Posterior cingulate gyrus (tissue), 11 donors: ENCODE results near the gene GRIP2.

ENCODE experiments used
- DNase-seq, 10 donors: peaks; one replicate each; pipeline versions ENCODE4 v3.0.0 to v3.0.0-alpha.2; 2020 to 2021; ENCODE audit warnings: mixed read lengths in 3 of 10
- intact Hi-C: fragments of 100-400 bp; cut with DNase I; formaldehyde crosslinking; loops from one replicate; pipeline ENCODE4 v1.15.1; 2023

The GRIP2 gene

DNA sequence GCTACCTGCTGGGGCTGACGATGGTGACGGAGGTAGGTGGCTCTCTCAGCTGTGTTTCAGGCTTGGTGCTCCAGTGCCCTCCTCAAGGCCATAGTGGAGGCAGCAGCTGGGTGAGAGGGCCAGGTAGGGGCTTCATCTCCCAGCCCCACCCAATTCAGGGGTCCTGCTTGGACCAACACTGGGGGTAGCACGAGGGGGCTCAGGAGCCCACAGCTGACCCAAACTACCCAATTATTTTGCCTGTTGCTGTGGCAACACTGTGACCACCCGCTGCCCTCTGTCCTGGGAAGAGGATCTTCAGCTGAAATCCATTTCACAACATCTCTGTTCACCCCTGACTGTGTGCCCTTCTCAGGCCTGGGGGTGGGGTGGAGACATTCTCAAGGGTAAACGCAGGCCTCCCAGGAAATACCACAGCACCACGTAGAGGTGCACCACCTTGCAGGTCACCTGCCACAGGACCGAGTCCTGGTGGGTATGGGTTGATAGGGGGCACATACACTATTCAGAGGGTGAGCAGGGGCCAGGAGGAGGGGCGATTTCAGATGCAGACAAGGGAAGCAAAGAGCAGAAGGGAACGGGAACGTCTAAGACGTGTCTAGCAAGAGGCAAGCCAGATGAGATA is 62.7 kb downstream of the GRIP2 start:
- intact Hi-C loops: no loop called here
- DNase-seq: peak in 3 of 10 donors; percentile 4 to 51 (median 9)

DNA sequence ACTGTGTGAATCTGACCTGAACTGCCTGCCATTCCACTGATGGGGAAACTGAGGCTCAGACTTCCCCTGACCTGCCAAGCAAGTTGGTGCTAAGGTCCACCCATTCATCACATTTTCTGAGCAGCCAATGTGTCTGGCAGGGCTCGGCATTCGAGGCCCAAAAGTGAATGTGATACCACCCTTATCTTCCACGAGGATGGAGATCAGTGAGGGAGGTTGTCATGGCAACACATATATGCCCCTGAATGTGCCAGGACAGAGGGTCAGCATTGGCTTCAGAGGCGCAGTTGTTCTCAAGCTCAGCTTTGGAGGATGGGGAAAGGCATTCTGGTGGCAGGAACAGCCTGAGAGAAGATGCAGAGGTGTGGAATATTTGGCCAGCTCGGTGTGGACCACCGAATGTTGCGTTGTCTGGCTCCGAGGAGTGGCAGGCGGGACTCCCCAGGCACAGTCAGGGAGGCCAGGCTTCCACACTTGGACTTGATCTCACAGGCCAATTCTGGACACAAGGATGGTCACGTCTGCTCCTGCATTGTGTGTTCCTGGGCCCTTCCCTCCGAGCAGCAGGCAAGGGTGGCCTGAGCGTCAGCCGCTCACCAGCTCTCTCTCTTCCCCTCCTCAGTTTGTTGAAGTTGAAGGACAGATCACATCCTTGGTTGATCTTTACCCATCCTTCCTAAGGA is 63.4 kb downstream of the GRIP2 start:
- intact Hi-C loops: no loop called here
- peak in 3 of 10 donors; percentile 29 to 55 (median 31) for DNase-seq

DNA sequence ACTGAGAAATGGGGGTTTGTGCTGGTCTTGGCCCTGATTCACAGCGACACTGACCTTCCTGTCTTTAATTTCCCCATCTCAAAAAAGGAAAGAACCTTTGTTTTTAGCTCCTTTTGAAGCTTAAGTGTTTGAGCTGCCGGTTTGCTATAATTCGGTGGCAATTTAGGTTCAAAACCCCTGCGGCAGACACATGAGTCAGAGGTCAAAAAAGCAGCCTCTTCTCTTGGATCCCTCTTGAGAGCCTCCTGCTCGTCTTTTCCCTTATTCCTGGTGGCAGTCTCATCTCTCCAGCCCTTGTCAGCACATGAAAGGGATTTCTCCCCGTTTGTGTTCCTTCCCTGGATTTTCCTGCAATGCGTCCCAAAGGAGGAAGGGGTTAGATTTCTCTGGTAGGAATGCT is 64.5 kb downstream of the GRIP2 start:
- no peak for DNase-seq
- intact Hi-C loops: no loop called here

DNA sequence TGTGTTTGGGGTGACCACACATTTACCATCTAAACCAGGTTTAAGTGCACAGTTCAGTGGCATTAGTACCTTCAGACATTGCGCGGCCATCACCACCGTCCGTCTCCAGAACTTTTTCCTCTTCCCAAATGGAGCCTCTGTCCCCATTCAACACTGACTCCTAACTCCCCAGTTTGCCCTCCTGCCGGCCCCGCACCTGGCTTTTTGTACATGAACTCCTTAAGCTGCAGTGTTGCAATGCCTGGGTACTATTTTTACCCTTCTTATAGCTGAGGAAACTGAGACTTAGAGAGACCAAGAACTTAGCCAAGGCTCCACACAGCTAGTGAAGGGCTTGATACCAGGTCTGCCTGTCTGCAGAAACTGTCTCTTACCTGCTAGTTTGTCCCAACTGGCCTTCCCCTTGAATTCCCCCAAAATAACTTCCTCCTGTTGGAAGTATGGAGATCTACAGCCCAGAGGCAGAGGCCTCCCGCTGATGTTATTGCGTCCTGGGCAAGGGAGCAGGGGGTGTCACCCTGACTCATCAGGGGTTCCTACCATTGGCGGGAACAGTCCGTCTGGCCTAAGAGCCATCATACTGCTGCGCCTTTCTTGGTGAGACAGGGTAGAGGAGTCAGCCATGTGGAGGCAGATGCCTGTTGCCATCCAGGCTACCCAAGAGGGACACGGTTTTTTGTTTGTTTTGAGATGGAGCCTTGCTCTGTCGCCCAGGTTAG is 65.6 kb downstream of the GRIP2 start:
- intact Hi-C loops: no loop called here
- peak in 1 of 10 donors; percentile 51 for DNase-seq

DNA sequence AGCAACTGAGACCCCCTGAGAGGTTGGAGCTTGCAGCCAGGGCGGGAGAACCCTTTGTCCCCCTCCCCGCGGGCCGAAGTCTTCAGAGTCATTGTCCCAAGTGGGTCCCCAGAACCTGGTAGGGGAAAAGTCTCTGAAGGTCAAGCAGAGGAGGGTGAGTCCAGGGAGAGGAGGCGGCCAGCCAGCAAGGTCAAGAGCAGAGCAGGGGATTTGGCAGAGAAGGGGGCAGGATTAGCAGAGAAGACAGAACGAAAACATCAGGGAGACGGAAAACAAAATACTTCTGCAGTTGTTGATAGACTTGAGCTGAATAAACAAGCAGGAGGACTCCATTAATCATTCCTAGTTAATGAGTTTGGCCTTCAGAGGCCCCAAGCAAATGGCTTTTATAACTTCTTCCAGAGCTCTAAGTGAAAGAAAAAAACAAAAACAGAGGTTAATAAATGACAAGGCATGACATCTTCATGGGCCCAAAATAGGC is 66.7 kb downstream of the GRIP2 start:
- no peak for DNase-seq
- intact Hi-C loops: no loop called here

DNA sequence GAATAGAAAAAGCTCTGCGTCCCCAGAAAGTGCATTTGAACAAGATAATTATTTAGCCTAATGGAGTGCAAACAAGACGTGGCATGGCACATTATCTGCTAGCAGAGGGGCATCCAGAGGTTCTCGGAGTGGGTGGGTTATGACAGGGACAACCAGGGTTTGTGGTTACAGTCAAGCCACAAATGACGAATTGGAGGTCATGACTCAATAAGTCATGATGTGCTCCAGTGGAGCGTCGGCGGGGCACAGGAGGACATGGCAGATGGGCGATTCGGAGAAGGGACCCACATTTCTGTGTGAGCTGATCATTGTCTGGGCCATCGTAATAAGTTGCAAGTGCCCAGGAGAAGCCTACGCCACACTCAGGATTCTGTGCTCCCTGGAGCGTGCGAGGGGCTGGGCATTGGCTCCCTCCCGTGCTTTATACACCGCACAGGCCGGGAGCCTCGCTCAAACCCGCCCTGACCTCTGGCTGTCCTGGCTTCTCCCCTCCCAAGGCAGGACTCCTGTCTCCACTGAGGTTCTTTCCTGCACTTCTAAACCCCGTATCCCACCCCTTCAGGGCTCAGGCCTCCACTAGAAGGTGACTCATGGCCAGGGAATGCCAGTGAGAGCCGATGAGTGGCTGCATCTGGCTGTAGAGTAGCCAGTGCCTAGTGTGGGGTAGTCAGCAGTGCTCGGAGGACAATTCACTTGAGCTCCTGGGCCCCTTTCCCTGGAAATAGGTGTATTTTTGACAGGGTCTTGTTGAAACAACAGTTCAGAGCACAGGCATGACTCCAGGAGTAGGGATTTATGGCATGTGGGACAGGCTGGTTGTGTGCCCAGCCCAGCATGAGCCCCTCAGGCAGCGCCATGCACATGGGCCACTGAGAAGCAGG is 67.4 kb downstream of the GRIP2 start:
- intact Hi-C loops: no loop called here
- DNase-seq: no peak

DNA sequence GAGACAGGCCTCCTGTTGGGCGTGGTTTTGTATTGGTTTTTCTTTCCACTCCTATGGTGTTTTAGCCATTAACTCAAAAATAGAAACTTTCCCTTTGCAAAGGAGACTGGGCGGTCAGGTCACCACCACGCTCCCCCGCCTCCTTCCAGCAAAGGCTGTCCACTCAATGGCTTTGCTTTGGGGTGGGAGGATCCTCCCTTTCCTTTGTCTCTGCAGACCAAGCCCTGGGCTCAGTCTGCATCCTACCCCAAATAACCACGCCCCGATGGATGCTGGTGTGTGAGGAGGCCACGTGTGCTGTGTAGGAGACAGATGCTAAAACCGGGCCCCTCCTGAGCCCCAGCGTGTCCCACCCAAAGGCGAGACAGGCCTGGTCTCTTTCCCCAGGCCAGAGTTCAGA is 68.5 kb downstream of the GRIP2 start:
- intact Hi-C loops: no loop called here
- DNase-seq: peak in 1 of 10 donors; percentile 38

DNA sequence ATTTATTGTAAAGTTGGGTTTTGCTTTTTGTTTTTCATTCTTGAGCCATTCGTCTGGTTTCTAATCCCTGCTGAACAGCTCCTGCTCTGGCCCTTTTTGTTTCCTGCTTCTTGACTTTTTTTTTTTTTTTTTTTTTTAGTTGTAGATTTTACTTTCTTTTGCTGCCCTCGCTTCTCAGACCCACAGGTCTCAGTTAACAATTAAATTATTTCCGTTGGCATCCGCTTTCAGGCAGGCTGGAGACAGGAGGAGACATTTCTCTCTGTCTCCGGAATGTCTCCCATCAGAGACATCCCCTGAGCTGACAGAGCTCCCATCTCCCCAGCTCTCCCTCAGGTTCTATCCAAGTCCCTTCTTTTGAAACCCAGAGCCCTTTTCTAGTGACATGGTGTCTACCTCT is 69.1 kb downstream of the GRIP2 start:
- intact Hi-C loops: no loop called here
- DNase-seq: no peak

DNA sequence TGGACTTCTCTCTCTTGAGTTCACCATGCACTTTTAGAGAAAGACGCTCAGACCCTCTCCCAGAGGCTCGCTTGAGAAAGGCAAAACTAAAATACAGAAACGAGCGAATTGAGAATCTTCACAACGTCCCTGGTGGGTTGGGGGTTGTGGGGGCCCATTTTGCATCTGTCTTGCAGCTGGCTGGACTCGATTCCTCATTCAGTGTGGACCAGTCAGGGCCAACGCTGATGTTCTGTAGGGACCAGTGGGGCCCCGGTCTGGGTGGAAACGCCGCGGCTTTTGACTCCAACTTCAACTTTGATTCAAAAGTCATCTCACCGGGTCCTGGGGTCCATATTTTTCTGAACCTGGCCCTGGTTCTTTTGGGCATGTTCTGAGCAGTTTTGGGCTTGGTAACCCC is 69.7 kb downstream of the GRIP2 start:
- DNase-seq: peak in 1 of 10 donors; percentile 58
- intact Hi-C loops: no loop called here

DNA sequence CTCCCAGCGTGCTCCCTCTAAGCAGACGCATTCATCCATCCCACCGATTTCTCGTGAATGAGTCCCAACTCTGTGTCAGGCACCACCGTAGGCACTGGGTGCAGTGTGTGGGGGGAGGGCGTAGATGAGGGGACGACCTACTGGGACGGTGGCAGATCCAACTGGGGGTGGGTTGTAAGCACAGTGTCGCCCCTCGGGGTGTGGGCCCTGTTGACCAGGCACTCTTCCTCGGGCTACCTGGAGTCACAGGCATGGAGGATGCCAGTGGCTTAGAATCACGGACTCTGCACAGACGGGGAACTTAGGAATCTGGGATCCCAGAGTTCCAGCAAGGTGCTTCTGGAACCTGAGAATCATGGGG is 71.5 kb downstream of the GRIP2 start:
- peak in 1 of 10 donors; percentile 59 for DNase-seq
- intact Hi-C loops: loop anchor here (1.0 to 10.0 kb wide), 4 partner anchors 36 to 574 kb away; no protein-coding TSS in a partner anchor

DNA sequence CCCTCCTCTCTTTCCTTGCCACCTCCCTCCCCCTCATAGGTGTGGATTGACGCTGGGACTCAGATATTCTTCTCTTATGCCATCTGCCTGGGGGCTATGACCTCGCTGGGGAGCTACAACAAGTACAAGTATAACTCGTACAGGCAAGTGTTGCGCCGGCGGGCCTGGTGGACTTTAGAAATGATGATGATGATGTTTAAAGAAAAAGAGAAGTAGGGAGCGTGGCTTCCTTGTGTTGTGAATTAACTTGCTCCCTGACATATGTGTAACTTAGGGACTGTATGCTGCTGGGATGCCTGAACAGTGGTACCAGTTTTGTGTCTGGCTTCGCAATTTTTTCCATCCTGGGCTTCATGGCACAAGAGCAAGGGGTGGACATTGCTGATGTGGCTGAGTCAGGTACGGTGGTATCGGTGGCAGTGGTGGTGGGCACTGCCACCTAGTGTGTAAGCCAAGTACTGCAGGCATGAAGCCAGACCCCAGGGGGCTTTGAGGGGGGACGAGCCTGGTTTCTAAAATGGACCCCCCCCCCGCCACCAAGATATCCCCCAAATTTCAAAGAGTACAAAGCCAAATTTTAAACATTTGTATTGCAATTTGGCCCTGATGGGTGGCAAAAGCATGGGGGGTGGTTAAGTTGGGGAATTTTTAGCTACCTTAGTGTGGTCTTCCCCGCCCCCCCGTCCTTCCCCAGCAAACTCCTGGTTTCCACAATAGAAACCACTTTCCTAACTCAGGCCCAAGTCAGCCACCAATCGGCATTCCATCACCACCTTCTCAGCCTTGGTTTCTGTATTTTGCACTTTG is 72.1 kb downstream of the GRIP2 start:
- DNase-seq: peak in 7 of 10 donors; percentile 30 to 93 (median 47)
- intact Hi-C loops: loop anchor here (1.0 to 10.0 kb wide), 4 partner anchors 36 to 573 kb away; no protein-coding TSS in a partner anchor

DNA sequence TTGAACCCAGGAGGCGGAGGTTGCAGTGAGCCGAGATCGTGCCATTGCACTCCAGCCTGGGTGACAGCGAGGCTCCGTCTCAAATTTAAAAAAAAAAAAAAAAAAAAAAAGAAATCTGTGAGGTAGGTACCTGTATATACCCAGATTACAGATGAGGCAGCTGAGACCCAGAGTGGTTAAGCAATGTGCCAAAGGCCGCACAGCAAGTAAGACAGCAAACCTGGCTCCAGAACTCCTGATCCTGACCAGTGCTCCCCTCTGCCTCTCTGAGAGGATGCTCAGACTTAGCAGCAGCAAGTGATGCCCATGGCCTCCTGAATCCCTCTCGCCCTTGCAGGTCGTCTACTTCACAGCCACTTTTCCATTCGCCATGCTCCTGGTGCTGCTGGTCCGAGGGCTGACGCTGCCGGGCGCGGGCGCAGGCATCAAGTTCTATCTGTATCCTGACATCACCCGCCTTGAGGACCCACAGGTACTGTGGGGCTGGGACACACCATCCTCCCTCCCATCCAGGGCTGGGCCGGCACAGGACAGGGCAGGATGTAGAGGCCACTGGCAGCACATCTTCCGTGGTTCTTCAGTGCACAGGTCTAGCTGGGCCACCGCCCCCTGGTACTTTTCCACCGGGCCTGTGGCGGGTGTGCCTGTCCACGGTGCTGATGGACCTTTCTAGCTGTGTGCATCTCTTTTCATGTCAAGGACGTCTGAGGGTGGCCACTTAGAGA is 73.8 kb downstream of the GRIP2 start:
- peak in 1 of 10 donors; percentile 81 for DNase-seq
- intact Hi-C loops: loop anchor here (5.0 to 10.0 kb wide), 2 partner anchors 34 to 572 kb away; no protein-coding TSS in a partner anchor

DNA sequence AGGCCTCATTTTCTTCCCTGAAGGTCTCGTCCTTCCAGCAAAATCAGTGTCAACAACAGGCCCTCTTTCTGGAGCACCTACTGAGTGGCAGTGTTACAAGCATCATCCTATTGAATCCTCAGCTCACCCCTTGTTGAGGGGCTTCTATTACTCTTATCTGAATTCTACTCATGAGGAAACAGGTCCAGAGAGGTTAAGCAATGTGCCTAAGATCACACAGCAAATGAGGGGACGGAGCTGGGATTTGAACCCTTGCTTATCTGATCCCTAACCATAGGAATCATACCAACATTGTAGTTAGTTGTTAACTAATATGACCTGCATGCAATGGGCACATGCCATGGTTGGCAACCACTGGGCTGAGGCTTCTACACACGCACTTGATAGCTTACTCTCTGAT is 74.7 kb downstream of the GRIP2 start:
- DNase-seq: peak in 1 of 10 donors; percentile 23
- intact Hi-C loops: loop anchor here (5.0 to 10.0 kb wide), 2 partner anchors 33 to 571 kb away; no protein-coding TSS in a partner anchor

DNA sequence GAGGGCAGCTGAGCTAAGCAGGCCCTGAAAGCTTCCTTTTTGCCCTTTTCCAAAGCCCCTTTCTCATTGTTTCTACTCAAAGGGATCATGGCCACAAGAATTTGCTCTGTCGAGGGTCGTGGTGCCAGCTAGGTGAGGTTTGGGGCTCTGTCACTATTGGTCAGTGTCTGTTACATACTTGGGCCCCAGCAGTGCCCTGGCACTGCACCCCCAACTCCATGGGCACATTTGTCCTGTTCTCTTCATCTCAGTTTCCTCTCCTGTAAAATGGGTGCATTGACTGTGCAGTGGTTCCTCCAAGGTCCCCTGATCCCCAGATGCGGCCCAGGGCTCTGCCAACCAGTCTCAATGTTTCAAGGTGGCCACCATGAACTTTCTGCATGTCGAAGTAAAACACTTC is 75.6 kb downstream of the GRIP2 start:
- peak in 1 of 10 donors; percentile 10 for DNase-seq
- intact Hi-C loops: loop anchor here (10.0 kb wide), 1 partner anchor 570 kb away; no protein-coding TSS in a partner anchor

DNA sequence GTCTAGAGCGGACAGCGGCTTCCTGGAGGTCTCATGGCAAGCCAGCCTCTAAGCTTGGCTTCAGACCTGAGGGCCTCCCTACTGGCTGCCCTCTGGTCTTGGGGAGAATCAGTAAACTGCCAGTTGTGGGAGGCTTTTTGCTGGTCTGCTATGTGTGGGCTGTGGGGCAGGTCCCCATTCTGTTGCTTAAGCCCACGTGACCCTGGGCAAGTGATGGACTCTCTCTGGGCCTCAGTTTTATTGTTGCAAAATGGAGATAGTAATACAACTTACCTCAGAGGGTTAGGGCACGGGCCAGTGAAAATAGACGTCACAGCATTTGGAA is 76.0 kb downstream of the GRIP2 start:
- intact Hi-C loops: loop anchor here (10.0 kb wide), 1 partner anchor 569 kb away; no protein-coding TSS in a partner anchor
- no peak for DNase-seq

DNA sequence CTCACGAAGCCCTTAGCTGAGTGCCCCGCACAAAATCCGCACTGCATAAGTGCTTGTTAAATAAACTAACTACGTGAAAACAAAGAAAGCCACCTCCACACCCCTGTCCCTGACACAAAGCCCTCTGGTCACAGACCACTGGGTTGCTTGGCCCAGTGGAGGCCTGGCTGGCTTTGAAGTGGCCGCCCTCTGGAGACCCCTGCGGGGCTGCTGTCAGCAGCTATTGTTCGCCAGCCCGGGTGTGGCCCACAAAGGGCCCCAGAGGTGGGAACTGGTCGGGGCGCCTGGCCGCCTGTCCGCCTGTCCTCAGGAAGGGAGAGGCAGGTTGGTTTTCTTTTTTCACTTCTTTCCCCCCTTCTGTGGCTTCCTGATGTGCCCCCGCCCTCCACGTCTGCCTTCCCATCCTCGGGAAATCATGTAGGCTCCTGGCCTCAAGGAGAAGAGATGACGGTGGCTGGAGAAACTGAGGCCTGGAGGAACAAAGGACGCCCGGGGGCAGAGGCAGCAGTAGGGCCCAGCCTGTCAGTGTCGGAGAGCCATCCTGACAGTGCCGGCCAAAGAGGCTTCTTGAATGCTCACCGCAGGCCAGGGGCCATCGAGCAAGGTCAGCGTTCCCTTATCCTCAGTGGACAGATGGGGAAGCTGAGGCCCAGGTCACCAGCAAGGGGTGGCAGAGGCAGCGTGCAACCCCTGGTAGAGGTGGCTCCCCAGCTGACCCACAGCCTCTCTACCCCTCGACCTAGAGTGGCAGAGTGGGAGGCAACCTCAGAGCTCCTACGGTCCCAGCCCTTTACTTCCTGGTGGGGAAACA is 76.6 kb downstream of the GRIP2 start:
- DNase-seq: peak in 1 of 10 donors; percentile 76
- intact Hi-C loops: loop anchor here (10.0 kb wide), 1 partner anchor 569 kb away; no protein-coding TSS in a partner anchor

DNA sequence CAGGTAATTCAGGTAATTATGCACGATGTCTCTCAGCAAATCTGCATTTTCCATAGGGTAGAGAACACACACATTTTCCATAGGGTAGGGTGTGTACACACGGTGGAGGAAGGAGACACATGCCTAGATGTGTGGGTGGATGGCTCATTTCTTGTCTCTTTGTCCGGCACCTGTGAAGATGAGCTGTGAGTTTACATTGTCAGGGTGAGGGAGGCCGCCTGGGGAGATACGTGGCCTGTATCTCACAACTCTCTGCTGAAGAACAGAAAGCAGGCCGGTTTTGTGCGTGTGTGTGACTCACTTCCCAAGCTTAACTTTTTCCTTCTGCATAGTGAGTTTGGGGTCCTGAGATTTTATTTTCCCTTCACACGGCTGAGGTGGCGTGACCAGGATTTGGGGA is 77.4 kb downstream of the GRIP2 start:
- intact Hi-C loops: loop anchor here (10.0 kb wide), 1 partner anchor 568 kb away; no protein-coding TSS in a partner anchor
- no peak for DNase-seq
